Adrenal gland (tissue), 12 donors: ENCODE results near the gene PTBP1. TPM values are rescaled to one million over a fixed set of nuclear protein-coding genes. Genes with fewer than 3 reads are reported as not detected.

Experiments
- DNase-seq, 7 donors: peaks; one replicate each; pipeline ENCODE4 v3.0.0-alpha.2; 2019 to 2020
- H3K27ac ChIP-seq, 5 donors: fragments of 200-600 bp; sonication (generic) in 4 of 5; 1 replicate in 3 of 5; 2 replicates in 2 of 5; pipeline versions ENCODE4 v1.5.1 to v1.8.0; 2016 to 2020; ENCODE audit warnings: mild to moderate bottlenecking in 1 of 5
- H3K27me3 ChIP-seq: fragments of 200-600 bp; 2 replicates; pipeline ENCODE4 v1.8.0; 2021
- H3K36me3 ChIP-seq, 2 donors: fragments of 200-600 bp; replicated peaks in 1 of 2; 1 replicate in 1 of 2; 2 replicates in 1 of 2; pipeline versions ENCODE4 v1.5.1 to v1.8.0; 2018 to 2022
- H3K4me1 ChIP-seq, 2 donors: fragments of 200-600 bp; replicated peaks in 1 of 2; 1 replicate in 1 of 2; 2 replicates in 1 of 2; pipeline versions ENCODE4 v1.5.1 to v1.8.0; 2018 to 2021
- H3K4me3 ChIP-seq, 4 donors: fragments of 200-600 bp; sonication (generic) in 3 of 4; one replicate each; pipeline ENCODE4 v1.5.1; 2016 to 2018
- H3K9me3 ChIP-seq, 3 donors: fragments of 200-600 bp; sonication (generic) in 1 of 3; replicated peaks in 1 of 3; 1 replicate in 2 of 3; 2 replicates in 1 of 3; pipeline versions ENCODE4 v1.5.1 to v1.8.0; 2016 to 2021
- CTCF ChIP-seq, 6 experiments: fragments of 450-650 bp in 4 of 6; fragments of 200-600 bp in 2 of 6; sonication (generic) in 1 of 6; IDR thresholded peaks; 1 replicate in 5 of 6; 2 replicates in 1 of 6; pipeline versions ENCODE4 v1.5.1 to v1.8.0; 2016 to 2021; ENCODE audit warnings: antibody characterized with exemption in 6 of 6, mild to moderate bottlenecking in 2 of 6, moderate library complexity in 1 of 6
- POLR2A ChIP-seq, 2 donors: fragments of 450-650 bp; IDR thresholded peaks; one replicate each; pipeline ENCODE4 v1.6.1; 2017; ENCODE audit warnings: antibody characterized with exemption in 2 of 2, mild to moderate bottlenecking in 2 of 2, moderate library complexity in 1 of 2
- WGBS, 4 donors: extraction: QIAGEN DNeasy Blood & Tissue Kit in 2 of 4; methylation state at CpG; one replicate each; pipeline versions ENCODE4 v1.1.5 to v1.1.7; 2013 to 2017; 5-methylcytosine and 5-hydroxymethylcytosine counted together
- intact Hi-C, 2 donors: fragments of 100-400 bp; cut with DNase I; formaldehyde crosslinking; loops; one replicate each; pipeline versions ENCODE4 v1.14.1 to v1.15.0; 2022 to 2023
- polyA plus RNA-seq, 3 donors: library from polyadenylated mRNA; stranded (reverse); fragments of 200-250 nt in 2 of 3; fragments of 350-450 nt in 1 of 3; fragmentation: Illumina TruSeq in 1 of 3; extraction: RNeasy Lipid Tissue Mini Kit (QIAGEN cat#74804) in 1 of 3; gene quantifications; one replicate each; pipeline ENCODE4 v1.2.3, GENCODE V29; 2013 to 2014
- total RNA-seq, 9 donors: library from RNA; depleted of rRNA in 4 of 9; stranded (reverse); fragments of >200 nt in 4 of 9; fragments of 120-200 nt in 1 of 9; fragmentation: NEBNext Ultra II Directional in 1 of 9; extraction: Animal tissue kit (Norgen Biotek cat#: 25700) in 1 of 9; gene quantifications; one replicate each; pipeline versions ENCODE4 v1.1.0 to v1.2.4, GENCODE V29; 2013 to 2023
- donor health status: healthy with polysubstance abuse.
- donor health status: Bipolar disorder and iron deficiency.
- donor health status: DM: yes; HTN: yes; CAD: no.
- donor health status: DM: no; HTN: no; CAD: no.
- donor health status: DM: no; HTN: no; CAD: no.
- donor health status: DM: yes; HTN: yes; CAD: no.

Gene PTBP1
- total and polyA plus RNA-seq, 12 donors = 64.6 to 236 (median 146) TPM

GRCh38 chr19:750640-751423 is 46.4 kb upstream of the PTBP1 start, which contains the start of gene MISP:
MISP (plus strand) TSS chr19:751112; CDS start chr19:756947, 5,835 bp downstream.
- H3K4me3 ChIP-seq = no peak within 1 kb of the TSS
- H3K9me3 ChIP-seq = no peaks in the 10 kb centered on the region
- H3K27ac ChIP-seq = peak within 1 kb of the TSS in 1 of 5 donors; percentile 17
- intact Hi-C loops = no loop called here
- no peaks in the 10 kb centered on the region for H3K4me1 ChIP-seq
- H3K36me3 ChIP-seq = no peaks in the 10 kb centered on the region
- 45 to 88% (median 63%) methylated on average over 4 to 31 of the region's 31 CpGs for WGBS, 4 donors
- TF ChIP-seq CTCF (IDR thresholded peaks at IDR 0.05) (no peak), POLR2A (IDR thresholded peaks at IDR 0.05) (no peak)
- DNase-seq = no peak
- H3K27me3 ChIP-seq = no peaks in the 10 kb centered on the region

GRCh38 chr19:751501-752341 is 45.5 kb upstream of the PTBP1 start:
- Histone ChIP-seq H3K27me3 (no peaks in the 10 kb centered on the region), H3K4me3 (no peak overlapping the region), H3K4me1 (no peaks in the 10 kb centered on the region), H3K27ac (peak overlapping the region in 1 of 5 donors; percentile 17), H3K9me3 (no peaks in the 10 kb centered on the region), H3K36me3 (no peaks in the 10 kb centered on the region)
- peak in 1 of 7 donors; percentile 44 for DNase-seq
- 56 to 90% (median 63%) methylated on average over 7 to 30 of the region's 30 CpGs for WGBS, 4 donors
- no peak for TF ChIP-seq POLR2A (IDR thresholded peaks at IDR 0.05)
- intact Hi-C loops = no loop called here

- H3K4me3 ChIP-seq = no peak overlapping the region
- intact Hi-C loops = no loop called here
- H3K4me1 ChIP-seq = no peaks in the 10 kb centered on the region
- H3K9me3 ChIP-seq = no peaks in the 10 kb centered on the region
- peak in 3 of 7 donors; percentile 32 to 45 (median 41) for DNase-seq
- no peaks in the 10 kb centered on the region for H3K36me3 ChIP-seq
- 47 to 65% (median 57%) methylated on average over 24 to 39 of the region's 39 CpGs for WGBS, 4 donors
- H3K27ac ChIP-seq = peak overlapping the region in 2 of 5 donors; percentile 62 to 83
- TF ChIP-seq CTCF (IDR thresholded peaks at IDR 0.05) (no peak), POLR2A (IDR thresholded peaks at IDR 0.05) (no peak)
- H3K27me3 ChIP-seq = no peaks in the 10 kb centered on the region
These were observed 44.4 kb upstream of the PTBP1 start for GRCh38 chr19:752652-753517.

GRCh38 chr19:754530-754929 is 42.7 kb upstream of the PTBP1 start:
- Histone ChIP-seq H3K36me3 (no peaks in the 10 kb centered on the region), H3K4me1 (no peaks in the 10 kb centered on the region), H3K4me3 (no peak overlapping the region), H3K27me3 (no peaks in the 10 kb centered on the region), H3K9me3 (no peaks in the 10 kb centered on the region), H3K27ac (no peak overlapping the region)
- intact Hi-C loops = no loop called here
- TF ChIP-seq CTCF (IDR thresholded peaks at IDR 0.05) (no peak), POLR2A (IDR thresholded peaks at IDR 0.05) (no peak)
- 84 to 93% (median 87%) methylated on average over 9 of the region's 9 CpGs for WGBS, 4 donors
- DNase-seq = no peak
